A549 (cell line): ENCODE measurements around the gene LRRC46.

Experiments used
- CHD2 ChIP-seq: fragments of 150-350 bp; IDR thresholded peaks from 2 replicates; pipeline ENCODE4 v1.6.1; 2014; ENCODE audit warnings: low read length; ENCODE audit not compliant: partially characterized antibody
- CTCF ChIP-seq: fragments of >200 bp; sonication (Bioruptor Twin); formaldehyde crosslinking; IDR thresholded peaks from 3 replicates; pipeline ENCODE4 v1.5.1; 2016
- EP300 ChIP-seq, 2 experiments: fragments of >200 bp; sonication (Bioruptor Twin); formaldehyde crosslinking; IDR thresholded peaks; 2 replicates in 1 of 2; 3 replicates in 1 of 2; pipeline ENCODE4 v1.6.1; 2016 to 2017
- ESRRA ChIP-seq: fragments of 150-350 bp; IDR thresholded peaks from 2 replicates; pipeline ENCODE4 v1.6.1; 2014; ENCODE audit warnings: mild to moderate bottlenecking, low read length, borderline replicate concordance
- HOXA7 ChIP-seq: fragments of 250-450 bp; sonication (Bioruptor Pico); IDR thresholded peaks from 2 replicates; pipeline ENCODE4 v1.5.0; 2020; ENCODE audit warnings: mild to moderate bottlenecking, moderate library complexity
- JUNB ChIP-seq: fragments of >200 bp; sonication (Bioruptor Twin); formaldehyde crosslinking; IDR thresholded peaks from 2 replicates; pipeline ENCODE4 v1.6.1; 2016
- MYC ChIP-seq: IDR thresholded peaks from 2 replicates; pipeline ENCODE4 v1.6.1; 2012; ENCODE audit warnings: mild to moderate bottlenecking, inconsistent platforms, low read length, improper control_type of control experiment, borderline replicate concordance
- PHF8 ChIP-seq: fragments of 200-600 bp; sonication (generic); IDR thresholded peaks from 2 replicates; pipeline ENCODE4 v1.6.1; 2016; ENCODE audit warnings: low read depth, mild to moderate bottlenecking, antibody characterized with exemption, moderate library complexity, borderline replicate concordance
- POLR2A ChIP-seq: IDR thresholded peaks from 2 replicates; pipeline ENCODE4 v1.6.1; 2012; ENCODE audit warnings: mild to moderate bottlenecking, low read length
- RAD21 ChIP-seq, 2 experiments: fragments of >200 bp in 1 of 2; sonication (Bioruptor Twin) in 1 of 2; formaldehyde crosslinking in 1 of 2; IDR thresholded peaks in 1 of 2; conservative IDR thresholded peaks in 1 of 2; 2 replicates in 1 of 2; 3 replicates in 1 of 2; pipeline ENCODE4 v1.6.1; 2012 to 2018; ENCODE audit warnings: inconsistent platforms in 1 of 2

- no peak for TF ChIP-seq PHF8
- TF ChIP-seq CTCF = no peak
- TF ChIP-seq POLR2A = no peak
- no peak for TF ChIP-seq ESRRA
- no peak for TF ChIP-seq JUNB
- TF ChIP-seq RAD21 (conservative IDR thresholded peaks at IDR 0.05 in 1 of 2, IDR thresholded peaks at IDR 0.05 in 1 of 2) = no peak
- TF ChIP-seq EP300 (IDR thresholded peaks at IDR 0.05) = no peak
- no peak for TF ChIP-seq HOXA7 (CRISPR knock-in tag)
- no peak for TF ChIP-seq MYC
- no peak for TF ChIP-seq CHD2
These were observed 38.5 kb upstream of the LRRC46 start for GRCh38 chr17:47792979-47793378.
